AG09319 (cell line): ENCODE results near the gene E2F6.

Experiments
- DNase-seq: peaks from one replicate; pipeline ENCODE4 v3.0.0-alpha.2; 2010; ENCODE audit warnings: low read depth; ENCODE audit errors: extremely low read depth
- CTCF ChIP-seq: IDR thresholded peaks from 2 replicates; pipeline ENCODE4 v1.5.1; 2011; ENCODE audit warnings: low read depth, mild to moderate bottlenecking, inconsistent platforms, low read length, moderate library complexity

The E2F6 gene

GRCh38 chr2:11456251-11456650 lies 9.7 kb downstream of the E2F6 start:
- DNase-seq = no peak
- no peak for TF ChIP-seq CTCF

- no peak for DNase-seq
- no peak for TF ChIP-seq CTCF
Measured at GRCh38 chr2:11454824-11455223, 11.1 kb downstream of the E2F6 start.

GRCh38 chr2:11450791-11451190 lies 15.2 kb downstream of the E2F6 start:
- TF ChIP-seq CTCF = no peak

GRCh38 chr2:11446733-11447248 lies 19.2 kb downstream of the E2F6 start:
- peak; percentile 78 for TF ChIP-seq CTCF
- DNase-seq = peak; percentile 12

More at GRCh38 chr2:11450791-11451190, 15.2 kb downstream of the E2F6 start:
- no peak for DNase-seq

- DNase-seq = no peak
- no peak; the same call in 1 of the 2 replicates for TF ChIP-seq CTCF
Measured at GRCh38 chr2:11444737-11445136, 21.2 kb downstream of the E2F6 start.

- DNase-seq = no peak
- TF ChIP-seq CTCF = no peak
Measured at GRCh38 chr2:11438555-11439080, 27.3 kb downstream of the E2F6 start.

- TF ChIP-seq CTCF = no peak
- no peak for DNase-seq
Measured at GRCh38 chr2:11437602-11438001, 28.4 kb downstream of the E2F6 start.
